ENCODE results near the gene NPTN.
"Not testable (repeated sequence)": the region's sequence is repeated elsewhere in the genome, so short reads cannot be mapped to it uniquely, and the experiment has no call there.

NPTN gene

GRCh38 chr15:73601451-73602445, 31.4 kb downstream of the NPTN start:
- DNase-seq (ENCODE audit: low read depth in 3 of 3) = no peak

GRCh38 chr15:73600413-73601335, 32.5 kb downstream of the NPTN start:
- no peak for DNase-seq (ENCODE audit: low read depth in 3 of 3)

GRCh38 chr15:73599934-73600333, 33.3 kb downstream of the NPTN start:
- DNase-seq (ENCODE audit: low read depth in 3 of 3) = no peak

GRCh38 chr15:73598530-73599160, 34.5 kb downstream of the NPTN start:
- DNase-seq (ENCODE audit: low read depth in 3 of 3) = no peak

- DNase-seq (ENCODE audit: low read depth in 3 of 3) = no peak
Measured at GRCh38 chr15:73597036-73597638, 36.1 kb downstream of the NPTN start.

- DNase-seq (ENCODE audit: low read depth in 3 of 3) = no peak
Measured at GRCh38 chr15:73596174-73596573, 37.0 kb downstream of the NPTN start.

- DNase-seq (ENCODE audit: low read depth in 3 of 3) = no peak
Measured at GRCh38 chr15:73594109-73594508, 39.1 kb downstream of the NPTN start.

GRCh38 chr15:73593304-73594074, 39.7 kb downstream of the NPTN start:
- DNase-seq (ENCODE audit: low read depth in 3 of 3) = no peak

GRCh38 chr15:73590263-73590662, 42.9 kb downstream of the NPTN start:
- no peak for DNase-seq (ENCODE audit: low read depth in 3 of 3)

- no peak for DNase-seq (ENCODE audit: low read depth in 3 of 3)
Measured at GRCh38 chr15:73589766-73590165, 43.4 kb downstream of the NPTN start.

GRCh38 chr15:73585871-73586654, 47.1 kb downstream of the NPTN start:
- no peak for DNase-seq (ENCODE audit: low read depth in 3 of 3)

- DNase-seq (ENCODE audit: low read depth in 3 of 3) = no peak
Measured at GRCh38 chr15:73584699-73585420, 48.3 kb downstream of the NPTN start.

- DNase-seq (ENCODE audit: low read depth in 3 of 3) = no peak
Measured at GRCh38 chr15:73583544-73583943, 49.6 kb downstream of the NPTN start.

GRCh38 chr15:73582851-73583379, 50.3 kb downstream of the NPTN start:
- no peak for DNase-seq (ENCODE audit: low read depth in 3 of 3)

- no peak for DNase-seq (ENCODE audit: low read depth in 3 of 3)
Measured at GRCh38 chr15:73578026-73578425, 55.2 kb downstream of the NPTN start.

- not testable (repeated sequence) for DNase-seq (ENCODE audit: low read depth in 3 of 3)
Measured at GRCh38 chr15:73577593-73577992, 55.6 kb downstream of the NPTN start.

GRCh38 chr15:73575636-73576247, 57.4 kb downstream of the NPTN start:
- no peak for DNase-seq (ENCODE audit: low read depth in 3 of 3)

GRCh38 chr15:73573572-73573971, 59.6 kb downstream of the NPTN start:
- no peak for DNase-seq (ENCODE audit: low read depth in 3 of 3)

GRCh38 chr15:73573037-73573436, 60.2 kb downstream of the NPTN start:
- no peak for DNase-seq (ENCODE audit: low read depth in 3 of 3)

Measured in stimulated activated CD4-positive, alpha-beta T cell treated with anti-CD3 and anti-CD28 coated beads, TNF-alpha, amount 100 ng/mL, for 4 hours (primary cell).